Neural progenitor cell (in vitro differentiated cells): Measurements from ENCODE around the gene ADAMTS15. TPM values are rescaled to one million over a fixed set of nuclear protein-coding genes. Genes with fewer than 3 reads are reported as not detected.

ENCODE experiments used
- DNase-seq: peaks from one replicate; pipeline ENCODE4 v3.0.0-alpha.2; 2016; ENCODE audit warnings: low spot score
- H2AFZ ChIP-seq: fragments of 200-600 bp; sonication (generic); replicated peaks from 2 replicates; pipeline ENCODE4 v1.6.1; 2016; ENCODE audit warnings: antibody characterized with exemption
- H3F3A ChIP-seq: fragments of 200-600 bp; sonication (generic); 2 replicates; pipeline ENCODE4 v1.6.1; 2016; ENCODE audit warnings: antibody characterized with exemption, low read depth
- H3K27ac ChIP-seq: fragments of 200-600 bp; sonication (generic); 2 replicates; pipeline ENCODE4 v1.5.1; 2016; ENCODE audit warnings: mild to moderate bottlenecking
- H3K27me3 ChIP-seq: fragments of 200-600 bp; sonication (generic); 2 replicates; pipeline ENCODE4 v1.6.1; 2016; ENCODE audit warnings: mild to moderate bottlenecking, moderate library complexity
- H3K36me3 ChIP-seq: fragments of 200-600 bp; sonication (generic); 2 replicates; pipeline ENCODE4 v1.5.1; 2016
- H3K4me1 ChIP-seq: fragments of 200-600 bp; sonication (generic); 2 replicates; pipeline ENCODE4 v1.6.1; 2016; ENCODE audit warnings: mixed run types
- H3K4me2 ChIP-seq: fragments of 200-600 bp; sonication (generic); 2 replicates; pipeline ENCODE4 v1.6.1; 2016
- H3K4me3 ChIP-seq: fragments of 200-600 bp; sonication (generic); 2 replicates; pipeline ENCODE4 v1.5.1; 2016
- H3K79me2 ChIP-seq: fragments of 200-600 bp; sonication (generic); 2 replicates; pipeline ENCODE4 v1.6.1; 2016; ENCODE audit warnings: low read depth
- H3K9ac ChIP-seq: fragments of 200-600 bp; sonication (generic); 2 replicates; pipeline ENCODE4 v1.6.1; 2016
- H3K9me3 ChIP-seq: fragments of 200-600 bp; sonication (generic); 2 replicates; pipeline ENCODE4 v1.5.1; 2016; ENCODE audit warnings: low read depth
- H4K20me1 ChIP-seq: fragments of 200-600 bp; sonication (generic); 2 replicates; pipeline ENCODE4 v1.6.1; 2016; ENCODE audit warnings: low read depth
- H3K27ac Mint-ChIP-seq: 3 replicates; pipeline ENCODE4 v1.8.0; 2021; ENCODE audit warnings: mixed read lengths
- H3K27me3 Mint-ChIP-seq: 2 replicates; pipeline ENCODE4 v1.8.0; 2022; ENCODE audit warnings: low read depth, mild to moderate bottlenecking, inconsistent platforms, moderate library complexity, mixed read lengths; ENCODE audit not compliant: insufficient read depth
- H3K36me3 Mint-ChIP-seq: 3 replicates; pipeline ENCODE4 v1.8.0; 2021; ENCODE audit warnings: mixed read lengths
- H3K4me1 Mint-ChIP-seq: 3 replicates; pipeline ENCODE4 v1.8.0; 2021; ENCODE audit warnings: mixed read lengths
- H3K4me3 Mint-ChIP-seq: 3 replicates; pipeline ENCODE4 v1.8.0; 2021; ENCODE audit warnings: mild to moderate bottlenecking, moderate library complexity, mixed read lengths
- H3K9me3 Mint-ChIP-seq: 3 replicates; pipeline ENCODE4 v1.8.0; 2020; ENCODE audit warnings: mixed read lengths
- CTCF ChIP-seq: fragments of 200-600 bp; sonication (generic); IDR thresholded peaks from 2 replicates; pipeline ENCODE4 v1.5.1; 2017; ENCODE audit warnings: antibody characterized with exemption, mild to moderate bottlenecking
- EZH2 ChIP-seq: fragments of 200-600 bp; sonication (generic); IDR thresholded peaks from 2 replicates; pipeline ENCODE4 v1.6.1; 2017; ENCODE audit warnings: antibody characterized with exemption, mild to moderate bottlenecking, moderate library complexity
- EZH2phosphoT487 ChIP-seq: fragments of 200-600 bp; sonication (generic); IDR thresholded peaks from 2 replicates; pipeline ENCODE4 v1.6.1; 2017; ENCODE audit warnings: antibody characterized with exemption
- total RNA-seq: library from RNA; depleted of rRNA; stranded (reverse); fragments of >200 nt; gene quantifications from 2 replicates; pipeline ENCODE4 v1.2.3, GENCODE V29; 2015; ENCODE audit warnings: low replicate concordance

Gene ADAMTS15
- total RNA-seq, 1 donor from 2014 or later: 0.09 TPM

- no peaks in the 10 kb centered on the region for H4K20me1 ChIP-seq
- Mint-ChIP-seq H3K27me3 (peaks cover 13% of the 10 kb centered on the region), H3K27ac (peak overlapping the region; percentile 81), H3K4me1 (peaks cover 28% of the 10 kb centered on the region), H3K4me3 (no peak overlapping the region), H3K9me3 (no peaks in the 10 kb centered on the region), H3K36me3 (no peaks in the 10 kb centered on the region)
- H3K27me3 ChIP-seq: peaks cover 3% of the 10 kb centered on the region
- no peak for DNase-seq
- H3K9me3 ChIP-seq: no peaks in the 10 kb centered on the region
- H3K4me1 ChIP-seq: peaks cover 4% of the 10 kb centered on the region
- H3K4me2 ChIP-seq: no peak overlapping the region
- H3K79me2 ChIP-seq: no peaks in the 10 kb centered on the region
- H3K9ac ChIP-seq: no peak overlapping the region
- H3K27ac ChIP-seq: no peak overlapping the region
- no peak overlapping the region for H3K4me3 ChIP-seq
- no peak for TF ChIP-seq EZH2
- no peak for TF ChIP-seq CTCF
- TF ChIP-seq EZH2phosphoT487: no peak
- H3K36me3 ChIP-seq: no peaks in the 10 kb centered on the region
- H2AFZ ChIP-seq: no peak overlapping the region
- H3F3A ChIP-seq: no peaks in the 10 kb centered on the region
Measured at GRCh38 chr11:130418756-130419155, 29.7 kb upstream of the ADAMTS15 start.

- H3K9me3 ChIP-seq: no peaks in the 10 kb centered on the region
- no peak overlapping the region for H2AFZ ChIP-seq
- TF ChIP-seq EZH2: no peak
- TF ChIP-seq CTCF: no peak
- TF ChIP-seq EZH2phosphoT487: no peak
- H3K27me3 Mint-ChIP-seq: peaks cover 17% of the 10 kb centered on the region
- peaks cover 32% of the 10 kb centered on the region for H3K4me1 Mint-ChIP-seq
- H3K9ac ChIP-seq: no peak overlapping the region
- no peaks in the 10 kb centered on the region for H3K36me3 ChIP-seq
- no peak overlapping the region for H3K4me3 Mint-ChIP-seq
- no peaks in the 10 kb centered on the region for H3K9me3 Mint-ChIP-seq
- no peak overlapping the region for H3K27ac ChIP-seq
- no peaks in the 10 kb centered on the region for H3K36me3 Mint-ChIP-seq
- H3F3A ChIP-seq: no peaks in the 10 kb centered on the region
- peak overlapping the region; percentile 61 for H3K27ac Mint-ChIP-seq
- DNase-seq: no peak
- peaks cover 5% of the 10 kb centered on the region for H4K20me1 ChIP-seq
- H3K4me3 ChIP-seq: no peak overlapping the region
- peaks cover 17% of the 10 kb centered on the region for H3K27me3 ChIP-seq
- no peaks in the 10 kb centered on the region for H3K79me2 ChIP-seq
- H3K4me2 ChIP-seq: no peak overlapping the region
- peaks cover 7% of the 10 kb centered on the region for H3K4me1 ChIP-seq
Measured at GRCh38 chr11:130420478-130421198, 27.8 kb upstream of the ADAMTS15 start.

GRCh38 chr11:130421199-130421585 lies 27.3 kb upstream of the ADAMTS15 start:
- Histone ChIP-seq H3K36me3 (no peaks in the 10 kb centered on the region), H3K4me2 (no peak overlapping the region), H3K9ac (no peak overlapping the region), H3K79me2 (no peaks in the 10 kb centered on the region), H3K4me1 (peaks cover 7% of the 10 kb centered on the region), H3K4me3 (no peak overlapping the region), H4K20me1 (peaks cover 5% of the 10 kb centered on the region), H3K9me3 (no peaks in the 10 kb centered on the region), H3F3A (no peaks in the 10 kb centered on the region), H2AFZ (no peak overlapping the region), H3K27me3 (peaks cover 22% of the 10 kb centered on the region), H3K27ac (no peak overlapping the region)
- Mint-ChIP-seq H3K4me1 (peaks cover 28% of the 10 kb centered on the region), H3K27me3 (peaks cover 18% of the 10 kb centered on the region), H3K9me3 (no peaks in the 10 kb centered on the region), H3K36me3 (no peaks in the 10 kb centered on the region), H3K27ac (peak overlapping the region; percentile 61), H3K4me3 (no peak overlapping the region)
- TF ChIP-seq CTCF (no peak), EZH2phosphoT487 (no peak), EZH2 (no peak)
- no peak for DNase-seq
